ELR (cell line): Measurements from ENCODE around the gene FGF18.

Experiments
- DNase-seq: peaks from one replicate; pipeline ENCODE4 v3.0.0-alpha.2; 2015; ENCODE audit warnings: low read depth

FGF18 gene

DNA sequence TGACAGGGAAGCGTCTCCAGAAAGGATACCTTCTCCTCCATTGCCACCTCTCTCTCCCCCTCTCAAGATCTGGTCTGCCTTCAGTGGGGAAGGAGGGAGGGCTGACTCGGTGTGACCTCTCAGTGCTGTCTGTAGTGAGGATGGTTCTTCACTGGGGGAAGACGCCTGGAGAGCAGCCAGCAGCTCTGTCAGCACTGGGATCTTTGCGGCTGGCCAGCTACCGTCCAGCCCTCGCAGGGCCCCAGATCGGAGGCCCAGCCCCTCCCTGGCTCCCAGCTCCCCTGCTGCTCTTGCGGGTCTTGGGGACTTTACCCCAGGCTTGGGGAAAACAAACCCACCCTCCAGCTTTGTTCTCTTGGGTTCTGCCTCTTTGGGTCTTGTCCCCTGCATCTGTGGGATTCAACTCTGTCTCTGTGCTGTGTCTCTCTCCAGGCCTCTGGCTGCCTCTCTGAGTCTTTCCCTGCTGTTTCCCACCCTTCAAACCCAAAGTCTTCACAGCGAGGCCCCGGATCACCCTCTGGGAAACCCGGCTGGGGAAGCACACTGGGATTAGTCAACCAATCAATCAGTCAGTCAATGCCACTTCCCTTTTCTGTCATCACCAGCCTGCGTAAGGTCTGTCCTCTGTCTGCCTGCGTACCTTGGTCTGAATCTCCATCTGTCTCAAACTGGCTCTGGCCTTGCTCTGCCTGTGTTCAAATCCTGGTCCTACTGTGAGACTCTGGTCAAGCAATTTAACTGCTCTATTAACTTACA lies 23.0 kb downstream of the FGF18 start:
- no peak for DNase-seq

GRCh38 chr5:171444582-171444981 lies 25.1 kb downstream of the FGF18 start:
- peak; percentile 47 for DNase-seq

DNA sequence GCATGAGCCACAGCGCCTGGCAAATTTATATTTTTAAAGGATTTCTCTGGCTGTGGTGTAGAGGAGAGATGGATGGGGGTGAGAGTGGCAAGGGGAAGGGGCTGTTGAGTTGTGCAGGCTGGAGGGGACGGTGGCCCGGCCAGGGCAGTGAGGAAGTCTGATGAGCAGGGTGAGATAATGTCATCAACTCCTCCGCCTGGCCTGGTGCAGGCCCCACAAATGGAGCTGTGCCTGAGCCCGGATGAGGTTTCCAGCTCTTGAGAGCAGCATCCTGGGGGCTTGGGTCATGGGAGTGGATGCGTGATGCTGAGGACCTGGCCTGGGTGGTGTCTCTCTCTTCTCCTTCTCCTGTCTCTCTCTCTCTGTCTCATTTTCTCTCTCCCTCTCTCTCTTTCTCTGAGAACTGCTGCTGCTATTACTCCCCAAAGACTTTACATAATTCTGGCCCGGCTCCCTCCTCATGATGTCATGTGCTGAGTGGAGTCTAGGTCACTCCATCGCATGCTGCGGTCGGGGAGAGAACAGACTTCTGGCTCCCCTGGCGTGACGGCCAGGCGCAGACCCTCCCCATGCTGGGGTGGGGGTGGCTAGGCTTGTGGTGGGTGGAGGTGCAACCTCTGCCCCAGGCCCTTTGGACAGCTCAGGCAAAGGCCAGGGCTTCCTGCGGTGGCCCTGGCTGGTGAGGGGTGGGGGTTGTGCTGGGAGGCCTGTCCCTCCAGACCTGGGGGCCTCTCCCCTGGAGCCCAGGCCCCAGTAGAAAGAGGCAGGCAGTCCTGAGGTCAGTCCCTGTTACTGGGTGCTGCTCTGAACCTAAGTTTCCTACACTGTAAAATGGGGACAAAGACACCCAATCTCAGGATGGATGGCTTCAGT lies 26.4 kb downstream of the FGF18 start:
- DNase-seq: peak; percentile 34

DNA sequence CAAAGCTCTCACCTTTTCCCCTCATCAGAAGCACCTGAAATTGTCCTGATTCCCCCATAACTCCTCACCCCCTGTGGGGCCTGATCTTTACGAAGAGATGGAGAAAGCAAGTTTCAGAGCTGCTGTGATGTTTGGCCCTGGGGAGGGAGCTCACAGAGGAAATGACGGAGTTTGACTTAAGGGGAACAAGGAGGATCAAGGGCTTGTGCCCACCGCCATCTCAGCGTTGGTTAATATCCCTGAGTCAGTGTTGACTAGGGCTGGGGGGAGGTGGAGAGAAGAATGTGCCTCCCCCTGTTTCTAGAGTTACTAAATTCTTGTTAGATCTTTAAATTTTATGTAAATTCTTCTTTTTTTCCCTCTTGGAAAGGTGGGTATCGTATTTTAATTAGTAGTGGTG lies 27.8 kb downstream of the FGF18 start:
- no peak for DNase-seq

DNA sequence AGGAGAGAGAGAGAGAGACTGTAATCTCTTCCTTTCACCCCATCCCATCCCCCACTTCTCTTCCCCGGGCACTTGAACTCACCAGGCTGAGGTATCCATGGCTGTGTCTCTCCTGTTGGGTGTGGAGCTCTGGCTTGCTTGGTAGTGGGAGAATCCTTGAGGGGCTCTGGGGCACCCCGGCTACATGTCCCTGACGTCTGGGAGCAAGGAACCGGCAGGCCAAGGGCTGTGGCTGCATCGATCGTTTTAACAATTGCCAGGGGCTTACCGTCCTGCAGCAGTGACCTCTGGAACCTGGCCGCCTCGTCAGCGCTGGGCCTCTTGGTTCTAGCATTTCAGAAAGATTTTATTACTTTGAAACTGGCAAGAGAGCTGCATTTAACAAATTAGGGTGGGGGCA lies 30.0 kb downstream of the FGF18 start:
- DNase-seq: no peak

- DNase-seq: peak; percentile 86
Observed at GRCh38 chr5:171450423-171451331, 31.2 kb downstream of the FGF18 start.

- DNase-seq: no peak
Observed at GRCh38 chr5:171451421-171451820, 32.0 kb downstream of the FGF18 start.

DNA sequence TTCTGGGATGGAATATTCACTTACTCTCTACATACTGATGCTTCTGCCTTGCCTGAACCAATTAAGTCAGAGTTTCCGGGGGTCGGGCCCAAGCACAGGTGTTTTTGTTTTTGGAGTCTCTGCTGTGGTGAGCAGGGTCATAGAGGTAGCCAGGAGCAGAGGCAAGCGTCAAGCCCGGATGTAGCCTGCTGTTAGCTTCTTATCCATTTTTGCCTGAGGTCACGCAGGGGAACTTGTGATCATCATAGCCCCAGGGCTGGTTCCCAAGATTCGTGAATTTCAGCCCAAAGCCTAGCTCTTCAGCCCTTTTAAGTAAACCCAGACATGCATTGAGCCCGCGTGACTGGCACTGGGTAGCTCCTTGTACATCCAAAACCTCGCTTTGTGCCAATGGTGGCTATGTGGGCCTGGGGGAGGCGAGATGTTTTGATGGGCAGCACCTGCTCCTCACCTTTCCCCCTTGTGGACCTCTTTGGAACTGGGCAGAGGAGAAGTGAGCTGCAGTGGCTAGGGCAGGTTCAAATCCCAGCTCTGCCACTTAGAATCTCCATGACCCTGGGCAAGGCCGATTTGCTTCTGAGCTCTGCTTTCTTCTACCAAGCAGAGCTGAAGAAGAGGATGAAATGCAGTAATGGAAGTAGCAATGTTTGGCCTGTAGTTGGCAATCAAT lies 33.7 kb downstream of the FGF18 start:
- DNase-seq: no peak

- DNase-seq: no peak
Observed at GRCh38 chr5:171453988-171454387, 34.5 kb downstream of the FGF18 start.

DNA sequence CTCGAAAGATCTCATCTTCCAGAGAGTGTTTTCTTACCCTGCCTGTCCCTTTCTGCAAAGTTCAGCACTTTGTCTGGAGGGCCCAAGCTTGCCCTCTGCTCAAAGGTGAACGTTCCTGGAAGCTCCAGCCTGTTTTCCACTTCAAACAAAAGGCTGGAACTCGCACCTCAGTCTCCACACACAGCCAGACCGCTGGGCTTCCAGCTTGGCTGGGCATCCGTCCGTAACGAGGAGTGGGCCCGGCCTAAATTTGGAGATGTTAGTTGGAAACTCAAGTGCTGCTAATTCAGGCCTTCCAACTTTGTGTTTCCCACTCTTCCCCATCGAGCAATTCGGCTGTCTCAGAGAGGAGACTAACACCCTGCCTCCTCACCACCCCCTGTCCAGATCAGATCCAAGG lies 35.1 kb downstream of the FGF18 start:
- DNase-seq: no peak

DNA sequence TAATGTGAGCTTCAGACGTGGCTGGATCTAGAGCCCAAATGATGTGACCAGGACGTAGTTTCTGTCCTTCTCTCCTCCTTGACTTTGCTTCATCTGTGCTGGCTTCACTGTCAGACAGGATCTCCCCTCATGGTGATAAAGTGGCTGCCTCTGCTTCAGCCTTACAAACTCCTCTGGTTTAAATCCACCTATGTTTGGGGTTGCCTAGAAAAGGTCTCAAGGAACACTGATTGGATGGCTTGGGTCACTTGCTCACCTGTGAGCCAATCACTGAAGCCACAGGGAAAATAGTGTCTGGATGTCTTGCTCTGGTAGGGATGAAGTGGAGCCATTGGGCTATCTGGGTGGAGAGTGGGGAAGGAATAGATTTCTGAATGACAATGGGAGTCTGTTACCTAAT lies 36.1 kb downstream of the FGF18 start:
- no peak for DNase-seq

DNA sequence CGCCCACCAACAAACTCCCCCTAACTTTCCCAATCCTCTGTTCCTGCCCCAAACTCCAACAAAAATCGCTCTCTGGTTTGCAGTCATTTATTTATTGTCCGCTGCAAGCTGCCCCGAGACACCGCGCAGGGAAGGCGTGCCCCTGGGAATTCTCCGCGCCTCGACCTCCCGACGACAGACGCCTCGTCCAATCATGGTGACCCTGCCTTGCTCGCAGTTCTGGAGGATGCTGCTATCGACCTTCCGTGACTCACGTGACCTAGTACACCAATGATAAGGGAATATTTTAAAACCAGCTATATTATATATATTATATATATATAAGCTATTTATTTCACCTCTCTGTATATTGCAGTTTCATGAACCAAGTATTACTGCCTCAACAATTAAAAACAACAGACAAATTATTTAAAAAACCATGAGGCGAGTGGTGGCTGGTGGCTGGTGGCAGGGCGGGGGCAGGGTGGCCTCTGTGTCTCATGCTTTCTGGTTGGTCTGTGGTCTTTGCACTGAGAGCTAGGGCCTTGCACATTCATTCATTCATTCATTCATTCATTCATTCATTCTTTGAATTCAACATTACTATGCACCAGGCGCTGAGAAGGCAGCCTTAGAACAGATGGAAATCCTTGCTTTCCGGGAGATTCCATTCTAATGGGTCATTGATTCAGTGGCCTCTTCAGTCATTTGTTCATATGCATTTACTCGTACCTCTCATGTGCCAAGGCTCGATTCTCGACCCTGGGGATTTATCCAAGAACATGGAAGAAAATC lies 37.9 kb downstream of the FGF18 start:
- no peak for DNase-seq

DNA sequence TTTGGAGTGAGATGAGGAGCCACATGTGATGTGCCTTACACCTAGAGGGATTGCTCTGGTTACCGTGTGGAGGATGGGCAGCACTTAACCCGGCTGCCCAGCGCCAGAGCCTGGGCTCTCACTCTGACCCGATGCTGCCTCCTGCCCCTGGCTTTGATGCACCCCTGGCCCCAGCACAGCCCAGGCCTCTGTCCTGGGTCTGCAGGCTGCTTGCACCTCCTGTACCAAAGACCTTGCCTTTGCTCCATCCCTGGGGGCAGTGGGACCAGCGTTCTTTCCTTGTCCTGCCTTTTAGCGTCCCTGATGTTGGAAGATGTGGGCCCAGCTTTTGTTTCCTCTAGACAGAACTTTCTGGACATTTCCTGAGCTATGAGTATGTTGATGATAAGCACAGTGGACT lies 40.4 kb downstream of the FGF18 start:
- no peak for DNase-seq

DNA sequence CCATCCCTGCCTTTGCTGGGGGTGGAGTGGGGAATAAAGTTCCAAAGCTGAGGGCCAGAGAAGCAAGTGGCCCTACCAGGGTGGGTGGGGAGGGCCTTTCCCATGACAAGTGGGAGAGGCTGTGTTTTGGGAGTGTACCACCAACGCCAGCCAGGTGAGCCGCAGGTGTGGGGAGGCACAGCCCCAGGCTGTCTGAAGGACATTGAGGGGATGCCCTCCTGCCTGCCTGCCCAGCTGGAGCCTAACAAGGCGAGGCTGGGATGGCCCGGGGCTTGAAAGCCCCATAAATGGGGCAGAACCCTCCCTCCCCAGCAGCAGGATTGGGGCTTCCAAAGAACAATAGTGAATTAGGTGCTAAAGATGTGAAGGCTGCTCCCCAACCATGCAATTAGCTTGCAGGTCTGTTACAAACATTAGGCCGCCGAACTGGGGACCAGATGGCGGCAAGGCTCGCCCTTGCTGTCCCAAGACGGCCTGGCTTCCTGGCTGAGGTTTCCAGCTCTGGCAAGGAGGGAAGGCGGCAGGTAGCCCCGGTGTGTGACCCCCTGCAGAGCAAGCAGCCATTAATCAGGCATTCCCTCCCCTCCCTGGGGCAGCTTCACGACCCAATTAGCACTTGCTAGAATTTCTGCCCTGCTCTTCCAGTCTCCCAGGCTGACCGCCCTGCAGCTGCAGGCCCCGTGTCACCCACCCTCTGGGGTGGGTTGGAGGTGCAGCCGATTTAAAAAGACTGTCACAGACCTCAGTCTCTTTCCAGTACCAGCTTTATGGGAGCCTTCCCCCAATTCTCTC lies 42.9 kb downstream of the FGF18 start:
- no peak for DNase-seq

DNA sequence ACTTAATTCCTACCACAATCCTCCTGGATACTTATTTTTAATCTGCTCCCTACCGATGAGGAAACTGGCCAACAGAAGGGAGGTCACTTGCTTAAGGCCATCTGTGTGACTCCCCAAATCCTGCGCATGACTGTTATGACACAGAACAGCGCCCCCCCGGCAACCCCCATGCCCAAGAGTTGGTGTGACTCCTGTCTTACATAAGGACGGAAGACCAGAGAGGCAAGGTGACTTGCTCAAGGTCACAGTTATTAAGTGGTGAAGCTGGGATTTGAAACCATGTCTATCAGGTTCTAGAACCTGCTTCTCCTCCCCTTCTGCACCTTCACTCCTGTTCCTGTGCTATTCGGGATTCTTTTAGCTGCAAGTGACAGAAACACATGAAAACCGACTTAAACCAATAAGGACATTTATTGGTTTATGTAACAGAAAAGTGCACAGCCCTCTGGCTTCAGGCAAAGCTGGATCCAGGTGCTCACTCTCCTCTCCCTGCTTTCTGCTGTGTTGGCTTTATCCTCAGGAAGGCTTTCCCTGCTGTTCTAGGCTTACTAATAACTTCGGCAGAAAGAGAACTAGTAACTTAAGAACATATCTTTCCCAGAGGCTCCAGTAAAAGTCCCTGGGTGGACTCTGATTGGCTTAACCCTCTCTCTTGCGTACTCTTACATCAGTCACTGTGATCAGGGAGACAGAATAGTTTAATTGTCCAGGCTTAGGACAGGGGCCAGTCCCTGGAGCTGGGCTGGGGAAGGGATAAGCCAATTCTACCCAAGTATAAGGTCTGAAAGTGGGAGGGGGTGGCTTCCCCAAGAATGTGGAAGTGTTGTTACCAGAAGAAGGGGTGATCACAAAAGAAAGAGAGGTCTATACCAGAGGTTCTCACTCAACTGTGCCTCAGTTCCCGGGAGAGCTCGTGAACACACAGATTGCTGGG lies 43.7 kb downstream of the FGF18 start:
- no peak for DNase-seq

DNA sequence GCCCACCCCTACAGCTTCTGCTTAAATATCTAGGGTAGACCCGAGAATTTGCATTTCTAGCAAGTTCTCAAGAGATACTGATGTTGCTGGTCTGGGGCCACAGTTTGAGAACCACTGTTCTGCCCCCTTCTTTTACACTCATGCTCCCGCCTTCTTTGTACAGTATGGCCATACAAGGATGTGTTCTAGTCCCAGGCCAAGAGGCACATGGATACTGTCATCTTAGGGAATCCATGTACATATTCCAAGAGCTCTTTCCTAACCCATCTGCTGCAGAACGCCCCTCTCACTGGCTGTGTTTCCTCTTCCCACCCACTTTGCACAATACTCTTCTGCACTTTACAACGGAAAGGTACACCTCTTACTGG lies 44.4 kb downstream of the FGF18 start:
- DNase-seq: no peak

DNA sequence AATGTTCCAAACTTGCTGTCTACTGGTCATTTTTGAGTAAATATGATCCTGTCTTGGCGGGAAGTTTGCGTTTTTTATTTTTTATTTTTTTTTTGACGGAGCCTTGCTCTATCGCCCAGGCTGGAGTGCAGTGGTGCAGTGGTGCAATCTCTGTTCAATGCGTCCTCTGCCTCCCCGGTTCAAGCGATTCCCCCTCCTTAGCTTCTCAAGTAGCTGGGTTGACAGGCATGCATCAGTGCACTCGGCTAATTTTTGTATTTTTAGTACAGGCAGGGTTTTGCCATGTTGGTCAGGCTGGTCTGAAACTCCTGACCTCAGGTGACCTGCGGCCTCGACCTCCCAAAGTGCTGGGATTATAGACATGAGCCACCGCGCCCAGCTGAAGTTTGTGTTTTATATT lies 45.4 kb downstream of the FGF18 start:
- no peak for DNase-seq

GRCh38 chr5:171467107-171467506 lies 47.7 kb downstream of the FGF18 start:
- DNase-seq: no peak

DNA sequence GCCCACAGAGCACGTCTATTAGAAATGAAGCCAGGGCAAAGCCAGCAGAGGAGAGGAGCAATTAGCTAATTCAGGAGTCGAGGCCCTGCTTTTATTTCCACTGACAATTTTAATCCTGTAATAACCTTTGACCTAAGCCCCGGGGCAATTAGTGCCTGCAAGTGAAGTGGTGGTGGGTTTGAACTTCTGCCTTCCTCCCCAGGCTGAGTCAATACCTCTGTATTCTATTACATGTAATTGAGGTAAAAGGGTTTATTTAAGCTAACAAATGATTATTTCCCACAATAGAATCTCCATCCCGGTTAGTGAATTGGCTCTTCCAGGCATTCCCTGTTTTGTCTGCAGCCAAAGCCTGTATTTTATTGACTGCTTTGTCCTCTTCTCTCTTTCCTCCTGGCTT lies 49.9 kb downstream of the FGF18 start:
- DNase-seq: no peak
